ENCODE measurements around the gene PRADC1.

GRCh38 chr2:73249636-73250035 lies 16.6 kb upstream of the PRADC1 start:
- TF ChIP-seq EZH2 (IDR thresholded peaks at IDR 0.05; ENCODE audit: borderline replicate concordance, low read depth, low read length, severe bottlenecking) (no peak), MYC (IDR thresholded peaks at IDR 0.05; ENCODE audit: low read depth, low read length) (no peak), POLR2AphosphoS5 (IDR thresholded peaks at IDR 0.05; ENCODE audit: insufficient read depth, low read depth, low read length) (no peak), POLR2A (IDR thresholded peaks at IDR 0.05; ENCODE audit: low read depth, low read length) (no peak), MAX (IDR thresholded peaks at IDR 0.05; ENCODE audit: insufficient read depth, insufficient read length) (no peak)
- TF ChIP-seq, protein P1, sequence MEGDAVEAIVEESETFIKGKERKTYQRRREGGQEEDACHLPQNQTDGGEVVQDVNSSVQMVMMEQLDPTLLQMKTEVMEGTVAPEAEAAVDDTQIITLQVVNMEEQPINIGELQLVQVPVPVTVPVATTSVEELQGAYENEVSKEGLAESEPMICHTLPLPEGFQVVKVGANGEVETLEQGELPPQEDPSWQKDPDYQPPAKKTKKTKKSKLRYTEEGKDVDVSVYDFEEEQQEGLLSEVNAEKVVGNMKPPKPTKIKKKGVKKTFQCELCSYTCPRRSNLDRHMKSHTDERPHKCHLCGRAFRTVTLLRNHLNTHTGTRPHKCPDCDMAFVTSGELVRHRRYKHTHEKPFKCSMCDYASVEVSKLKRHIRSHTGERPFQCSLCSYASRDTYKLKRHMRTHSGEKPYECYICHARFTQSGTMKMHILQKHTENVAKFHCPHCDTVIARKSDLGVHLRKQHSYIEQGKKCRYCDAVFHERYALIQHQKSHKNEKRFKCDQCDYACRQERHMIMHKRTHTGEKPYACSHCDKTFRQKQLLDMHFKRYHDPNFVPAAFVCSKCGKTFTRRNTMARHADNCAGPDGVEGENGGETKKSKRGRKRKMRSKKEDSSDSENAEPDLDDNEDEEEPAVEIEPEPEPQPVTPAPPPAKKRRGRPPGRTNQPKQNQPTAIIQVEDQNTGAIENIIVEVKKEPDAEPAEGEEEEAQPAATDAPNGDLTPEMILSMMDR (IDR thresholded peaks at IDR 0.05; ENCODE audit: extremely low read depth in 1 of 2, insufficient read depth in 1 of 2, low read depth in 1 of 2, low read length in 2 of 2), result no peak
